ENCODE results near the gene CYP26B1. TPM values are rescaled to one million over a fixed set of nuclear protein-coding genes. Genes with fewer than 3 reads are reported as not detected.
"Not testable (repeated sequence)": the region's sequence is repeated elsewhere in the genome, so short reads cannot be mapped to it uniquely, and the experiment has no call there.

Gene CYP26B1
- polyA plus RNA-seq, 4 donors = 14.8 to 18.3 (median 15.8) TPM

DNA sequence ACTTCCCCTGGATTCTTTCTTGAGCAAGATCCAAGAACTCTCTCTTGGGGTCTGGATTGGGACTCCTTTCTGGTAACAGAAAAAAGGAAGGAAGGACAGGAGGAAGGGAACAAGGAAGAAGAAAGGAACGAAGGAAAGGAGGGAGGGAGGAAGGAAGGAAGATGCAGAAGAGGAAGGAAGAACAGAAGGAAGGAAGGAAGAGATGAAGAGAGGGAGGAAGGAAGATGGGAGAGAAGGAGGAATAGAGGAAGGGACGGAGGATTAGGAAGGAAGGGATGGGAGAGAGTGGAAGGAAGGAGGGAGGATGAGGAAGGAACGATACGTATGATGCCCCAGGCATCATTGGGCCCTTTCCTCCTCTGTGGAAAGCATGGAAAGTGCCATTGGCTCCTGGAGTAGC is 58.6 kb downstream of the CYP26B1 start:
- DNase-seq (ENCODE audit: low read depth in 4 of 4, low spot score in 2 of 4) = no peak

DNA sequence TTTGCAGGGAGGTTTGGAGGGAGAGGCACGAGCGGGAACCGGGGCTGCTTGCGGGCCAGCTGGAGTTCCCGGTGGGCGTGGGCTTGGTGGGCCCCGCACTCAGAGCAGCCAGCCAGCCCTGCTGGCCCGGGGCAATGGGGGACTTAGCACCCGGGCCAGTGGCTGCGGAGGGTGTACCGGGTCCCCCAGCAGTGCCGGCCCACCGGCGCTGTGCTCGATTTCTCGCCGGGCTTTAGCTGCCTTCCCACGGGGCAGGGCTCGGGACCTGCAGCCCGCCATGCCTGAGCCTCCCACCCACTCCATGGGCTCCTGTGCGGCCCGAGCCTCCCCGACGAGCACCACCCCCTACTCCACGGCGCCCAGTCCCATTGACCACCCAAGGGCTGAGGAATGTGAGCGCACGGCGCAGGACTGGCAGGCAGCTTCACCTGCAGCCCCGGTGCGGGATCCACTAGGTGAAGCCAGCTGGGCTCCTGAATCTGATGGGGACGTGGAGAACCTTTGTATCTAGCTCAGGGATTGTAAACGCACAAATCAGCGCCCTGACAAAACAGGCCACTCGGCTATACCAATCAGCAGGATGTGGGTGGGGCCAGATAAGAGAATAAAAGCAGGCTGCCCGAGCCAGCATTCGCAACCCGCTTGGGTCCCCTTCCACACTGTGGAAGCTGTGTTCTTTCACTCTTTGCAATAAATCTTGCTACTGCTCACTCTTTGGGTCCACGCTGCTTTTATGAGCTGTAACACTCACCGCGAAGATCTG is 60.6 kb downstream of the CYP26B1 start:
- not testable (repeated sequence) for DNase-seq (ENCODE audit: low read depth in 4 of 4, low spot score in 2 of 4)

DNA sequence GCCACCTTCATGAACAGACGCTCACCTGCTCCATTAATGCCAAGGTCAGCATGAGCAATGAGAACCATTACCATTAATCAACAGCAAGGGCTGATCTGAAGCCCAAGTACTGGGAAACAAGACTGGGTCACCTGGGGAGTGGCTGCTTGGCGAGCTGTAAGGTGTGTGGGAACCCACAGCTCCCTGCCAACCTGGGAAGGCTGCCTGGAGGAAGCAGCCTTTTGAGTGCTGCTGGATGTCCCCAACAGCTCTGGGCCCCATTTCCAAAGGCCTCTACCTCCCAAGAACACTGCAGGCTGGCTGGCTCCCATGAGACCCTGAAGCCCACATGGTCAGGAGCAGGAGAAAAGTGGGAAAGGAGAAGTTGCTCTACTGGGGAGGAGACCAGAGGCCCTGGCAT is 62.1 kb downstream of the CYP26B1 start:
- no peak for DNase-seq (ENCODE audit: low read depth in 4 of 4, low spot score in 2 of 4)

DNA sequence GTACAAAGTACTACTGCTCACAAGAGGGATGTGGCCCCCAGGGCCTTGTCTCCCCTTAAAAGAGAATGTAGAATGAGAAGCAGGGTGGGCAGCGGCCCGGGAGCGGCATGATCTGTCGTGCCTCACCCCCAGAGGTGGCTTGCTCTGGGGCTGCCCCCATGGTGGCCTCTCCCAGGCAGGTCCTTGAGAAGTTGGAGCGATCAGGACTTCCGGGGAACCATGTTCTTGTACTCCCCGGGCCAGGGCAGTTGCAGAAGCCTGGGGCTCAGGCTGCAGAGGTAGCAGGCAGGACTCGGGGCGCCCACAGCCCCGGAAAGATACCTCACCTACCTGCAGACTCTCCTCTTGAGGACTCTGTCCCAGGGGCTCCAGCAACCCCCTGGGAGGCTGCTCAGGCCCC is 62.6 kb downstream of the CYP26B1 start:
- DNase-seq (ENCODE audit: low read depth in 4 of 4, low spot score in 2 of 4) = no peak

DNA sequence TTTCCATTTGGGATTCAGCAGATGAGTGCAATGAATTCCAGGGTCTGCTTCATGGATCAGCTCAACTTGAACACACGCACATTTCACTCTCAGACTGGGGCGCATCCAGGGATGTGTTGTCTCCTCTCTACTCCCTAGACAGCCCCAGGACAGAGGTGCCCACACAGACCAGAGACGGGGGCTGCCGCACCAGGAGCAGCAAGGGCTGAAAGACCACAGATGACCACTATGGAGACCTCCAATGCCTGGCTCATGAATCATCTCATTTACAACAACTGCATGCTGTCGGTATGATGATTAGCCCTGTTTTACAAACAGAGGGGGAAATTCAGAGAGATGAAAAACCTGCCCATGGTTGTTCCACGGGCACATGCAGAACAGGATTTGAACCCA is 63.1 kb downstream of the CYP26B1 start:
- no peak for DNase-seq (ENCODE audit: low read depth in 4 of 4, low spot score in 2 of 4)

DNA sequence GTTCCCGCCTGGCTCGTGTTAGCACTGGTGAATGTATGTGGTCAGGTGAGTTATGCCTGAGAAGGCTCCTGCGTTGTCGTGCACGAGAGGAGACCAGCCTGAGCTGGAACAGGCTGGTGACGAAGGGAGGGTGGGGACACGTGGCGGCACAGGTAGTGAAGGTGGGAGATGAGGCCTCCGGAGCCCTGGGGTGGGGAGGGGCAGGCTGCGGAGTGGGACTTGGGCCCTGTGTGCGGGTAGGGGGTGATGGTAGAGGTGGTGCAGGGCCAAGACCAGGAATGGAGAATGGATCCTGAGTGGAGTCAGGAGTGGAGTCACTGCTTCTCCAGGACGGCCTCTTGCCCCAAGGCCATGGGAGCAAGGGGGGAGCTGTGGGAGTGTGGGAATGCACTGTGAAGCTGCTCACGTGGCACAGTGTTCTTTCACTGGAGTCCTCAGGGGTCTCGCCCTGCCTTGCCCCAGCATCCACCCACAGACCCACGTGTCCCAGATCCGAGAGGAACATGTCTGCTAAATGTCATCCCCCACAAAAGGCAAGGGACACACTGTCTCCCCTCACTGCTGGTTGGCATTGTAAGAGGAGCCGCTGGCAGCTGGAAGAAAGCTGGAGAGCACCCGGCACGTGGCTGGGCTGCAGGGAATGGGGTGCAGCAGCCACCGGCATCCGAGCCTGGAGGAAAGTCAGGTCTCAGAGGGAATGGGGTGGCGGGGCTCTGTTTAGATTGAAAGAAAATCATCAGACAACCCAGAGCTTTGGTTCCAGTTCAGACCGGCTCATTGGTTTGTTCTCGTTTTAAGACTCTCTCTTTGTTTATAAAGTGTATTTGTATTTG is 63.7 kb downstream of the CYP26B1 start:
- no peak for DNase-seq (ENCODE audit: low read depth in 4 of 4, low spot score in 2 of 4)

DNA sequence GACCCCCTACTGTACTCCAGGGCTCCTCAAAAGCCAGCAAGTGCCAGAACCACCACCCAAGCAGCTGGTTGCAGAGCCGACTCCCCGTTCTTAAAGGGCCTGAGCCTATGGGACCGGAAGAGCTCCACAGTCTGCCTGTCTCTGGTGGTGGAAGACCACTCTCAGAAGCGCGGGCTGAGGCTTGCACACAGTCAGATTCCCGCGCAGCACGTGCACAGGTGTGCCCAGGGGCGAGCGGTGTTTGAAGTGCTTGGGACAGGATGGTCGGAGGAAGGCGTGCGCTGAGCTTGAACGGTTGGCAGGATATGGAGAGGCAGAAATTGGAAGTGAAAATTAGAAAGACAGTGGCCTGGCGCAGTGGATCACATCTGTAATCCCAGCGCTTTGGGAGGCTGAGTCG is 64.8 kb downstream of the CYP26B1 start:
- DNase-seq (ENCODE audit: low read depth in 4 of 4, low spot score in 2 of 4) = no peak

DNA sequence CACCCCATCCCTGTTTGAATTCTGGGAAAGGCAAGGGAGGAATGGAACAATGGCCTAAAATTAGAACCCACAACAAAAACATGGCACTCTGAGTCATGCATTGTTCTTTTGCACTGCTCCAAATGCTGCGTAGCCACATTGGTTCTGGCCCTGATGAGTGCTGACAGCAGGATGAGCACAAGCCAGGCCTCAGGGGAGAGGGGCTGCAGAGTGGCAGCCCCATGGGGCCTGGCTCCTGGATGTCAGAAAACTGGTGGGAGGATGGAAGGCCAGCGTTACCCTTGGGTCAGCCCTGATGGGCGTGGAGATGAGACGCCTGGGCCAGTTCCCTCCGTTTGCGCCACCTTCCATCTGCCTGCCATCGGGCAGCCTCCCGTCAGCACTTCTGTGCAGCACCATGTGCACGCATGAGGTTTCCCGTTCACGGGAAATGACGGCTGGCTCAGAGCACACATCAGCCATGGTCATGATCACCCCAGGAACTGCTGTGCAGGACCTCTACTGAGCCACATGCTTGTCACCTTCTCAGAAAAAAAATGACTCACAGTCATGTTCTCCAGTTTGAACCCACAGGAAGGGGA is 65.6 kb downstream of the CYP26B1 start:
- DNase-seq (ENCODE audit: low read depth in 4 of 4, low spot score in 2 of 4) = no peak

DNA sequence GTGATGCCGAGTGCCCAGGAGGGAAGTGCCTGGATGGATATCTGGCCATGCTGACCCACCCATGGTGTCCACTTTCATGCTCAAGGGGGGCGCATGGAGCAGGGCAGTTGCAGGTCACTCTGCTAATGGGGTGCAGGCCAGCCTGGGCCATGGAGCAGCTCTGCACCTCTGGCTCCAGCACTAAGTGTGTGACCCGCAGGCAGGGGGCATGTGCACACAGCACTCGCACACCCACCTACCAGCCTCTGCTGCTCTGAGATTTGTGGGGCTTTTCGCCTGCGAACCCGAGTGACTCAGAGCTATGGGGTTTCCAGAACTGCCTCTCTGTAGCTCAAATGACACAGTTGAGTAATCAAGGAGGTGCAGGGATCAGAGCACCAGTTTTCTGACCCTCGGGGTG is 66.2 kb downstream of the CYP26B1 start:
- no peak for DNase-seq (ENCODE audit: low read depth in 4 of 4, low spot score in 2 of 4)

DNA sequence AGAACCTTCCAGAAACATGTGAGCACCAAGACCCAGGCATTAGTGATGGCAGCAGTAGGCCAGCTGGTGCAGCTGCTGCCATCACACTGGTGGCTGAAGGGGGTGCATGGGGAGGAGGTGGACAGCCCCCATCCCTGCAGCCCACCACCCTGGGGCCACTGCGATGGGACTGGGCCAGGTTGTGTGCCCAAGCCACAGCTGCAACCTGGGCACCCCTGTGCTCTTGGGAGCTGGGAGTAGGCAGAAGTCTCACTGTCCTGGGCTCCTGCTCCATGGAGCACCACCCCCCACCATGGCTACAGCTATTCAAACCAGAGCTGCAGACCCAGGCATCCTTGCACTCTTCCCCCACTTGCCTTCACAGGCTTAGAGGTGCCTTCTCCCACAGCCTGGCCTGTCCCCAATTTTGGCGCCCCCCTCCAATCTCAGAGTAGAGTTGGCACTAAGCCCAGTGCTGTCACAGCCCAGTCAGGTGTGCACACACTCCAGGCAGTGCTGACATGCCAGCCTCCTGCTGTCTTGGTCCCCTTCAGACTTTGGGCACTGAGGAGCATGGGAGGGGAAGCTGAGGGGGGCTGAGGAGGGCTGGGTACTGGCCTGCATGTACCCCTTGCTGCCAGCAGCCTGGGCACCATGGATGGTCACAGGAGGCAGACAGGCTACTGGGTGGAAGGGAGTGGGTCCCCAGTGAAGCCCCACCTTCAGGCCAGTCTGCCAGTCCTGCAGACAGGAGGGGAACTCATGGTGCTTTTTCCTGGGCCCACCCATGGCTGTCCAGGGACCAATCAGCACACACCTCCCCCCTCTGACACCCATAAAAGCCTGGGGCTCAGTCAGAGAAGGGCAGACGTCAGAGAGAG is 67.1 kb downstream of the CYP26B1 start:
- no peak for DNase-seq (ENCODE audit: low read depth in 4 of 4, low spot score in 2 of 4)
